ENCODE measurements around the gene ITGAE. TPM values are rescaled to one million over a fixed set of nuclear protein-coding genes. Genes with fewer than 3 reads are reported as not detected.
A peak's percentile ranks its signal among the peaks of the same experiment; 100 is the strongest.

ITGAE gene
- total and polyA plus RNA-seq, 12 donors, result 4.9 to 85.4 (median 33.7) TPM

DNA sequence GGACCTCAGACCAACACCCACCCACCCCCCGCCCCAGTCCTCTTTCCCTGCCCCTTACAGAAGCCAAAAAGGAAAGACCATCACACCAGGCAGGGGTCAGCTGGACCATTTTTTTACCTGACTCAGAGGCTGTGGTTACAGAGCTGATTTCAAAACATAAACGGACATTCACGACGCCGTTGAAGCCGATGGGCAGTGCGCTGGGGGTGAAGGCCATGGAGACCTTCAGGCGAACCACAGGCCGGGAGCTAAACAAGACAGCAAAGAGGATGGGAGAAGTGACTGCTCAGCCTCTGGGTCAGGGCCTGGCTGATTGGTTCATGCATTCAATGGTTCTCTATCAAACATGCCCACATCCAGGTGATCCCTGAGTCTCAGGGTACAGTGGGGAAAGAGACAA, 53.2 kb downstream of the ITGAE start:
- intact Hi-C loops (cut with DNase I), result no loop called here
- 46 to 70% (median 55%) methylated on average over 2 to 9 of the region's 9 CpGs for WGBS, 4 donors

GRCh38 chr17:3745071-3745470, 55.9 kb downstream of the ITGAE start:
- intact Hi-C loops (cut with DNase I), result no loop called here
- Histone ChIP-seq H3K4me1 (replicated peaks in 1 of 2) (no peaks in the 10 kb centered on the region), H3K27me3 (no peaks in the 10 kb centered on the region), H3K36me3 (replicated peaks in 1 of 2) (no peaks in the 10 kb centered on the region), H3K4me3 (no peak overlapping the region), H3K27ac (no peak overlapping the region), H3K9me3 (replicated peaks in 1 of 3) (no peaks in the 10 kb centered on the region)
- TF ChIP-seq CTCF (IDR thresholded peaks at IDR 0.05) (no peak), POLR2A (IDR thresholded peaks at IDR 0.05) (no peak)
- DNase-seq, result no peak
- 74 to 81% (median 80%) methylated on average over 10 of the region's 10 CpGs for WGBS, 4 donors

More for the DNA sequence above, 53.2 kb downstream of the ITGAE start:
- H3K36me3 ChIP-seq (replicated peaks in 1 of 2), result no peaks in the 10 kb centered on the region
- H3K27ac ChIP-seq, result no peak overlapping the region
- no peaks in the 10 kb centered on the region for H3K9me3 ChIP-seq (replicated peaks in 1 of 3)
- no peaks in the 10 kb centered on the region for H3K27me3 ChIP-seq
- DNase-seq, result peak in 2 of 7 donors; percentile 35 to 54
- H3K4me1 ChIP-seq (replicated peaks in 1 of 2), result no peaks in the 10 kb centered on the region
- H3K4me3 ChIP-seq, result no peak overlapping the region
- TF ChIP-seq CTCF (IDR thresholded peaks at IDR 0.05) (no peak), POLR2A (IDR thresholded peaks at IDR 0.05) (no peak)

DNA sequence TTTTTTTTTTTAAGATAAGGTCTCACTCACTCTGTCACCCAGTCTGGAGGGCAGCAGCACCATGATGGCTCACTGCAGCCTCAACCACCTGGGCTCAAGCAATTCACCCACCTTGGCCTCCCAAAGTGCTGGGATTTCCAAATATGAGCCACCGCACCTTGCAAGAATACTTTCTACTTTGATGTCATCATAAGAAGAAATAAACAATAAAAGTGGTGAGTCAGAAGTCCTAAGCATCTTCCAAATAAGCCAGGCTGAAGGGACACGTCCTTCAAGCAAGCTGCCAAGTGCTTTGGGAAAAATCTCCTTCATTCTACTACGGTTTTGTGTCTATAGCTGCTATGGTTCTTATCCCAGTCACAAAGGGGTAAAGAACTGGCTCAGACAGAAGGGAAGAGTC, 57.0 kb downstream of the ITGAE start:
- Histone ChIP-seq H3K9me3 (replicated peaks in 1 of 3) (no peaks in the 10 kb centered on the region), H3K4me3 (no peak overlapping the region)

GRCh38 chr17:3740611-3741073, 60.3 kb downstream of the ITGAE start:
- DNase-seq, result no peak
- no peaks in the 10 kb centered on the region for H3K36me3 ChIP-seq (replicated peaks in 1 of 2)
- TF ChIP-seq POLR2A (IDR thresholded peaks at IDR 0.05) (no peak), CTCF (IDR thresholded peaks at IDR 0.05) (no peak)
- no peak overlapping the region for H3K27ac ChIP-seq
- no peaks in the 10 kb centered on the region for H3K27me3 ChIP-seq
- no peaks in the 10 kb centered on the region for H3K4me1 ChIP-seq (replicated peaks in 1 of 2)
- no peaks in the 10 kb centered on the region for H3K9me3 ChIP-seq (replicated peaks in 1 of 3)
- no peak overlapping the region for H3K4me3 ChIP-seq
- WGBS, 4 donors, result 62 to 71% (median 65%) methylated on average over 14 of the region's 14 CpGs
- intact Hi-C loops (cut with DNase I), result no loop called here

More for the DNA sequence above, 57.0 kb downstream of the ITGAE start:
- TF ChIP-seq POLR2A (IDR thresholded peaks at IDR 0.05), result no peak
- TF ChIP-seq CTCF (IDR thresholded peaks at IDR 0.05), result no peak
- intact Hi-C loops (cut with DNase I), result no loop called here
- no peak for DNase-seq
- H3K36me3 ChIP-seq (replicated peaks in 1 of 2), result no peaks in the 10 kb centered on the region
- 45 to 54% (median 46%) methylated on average over 3 of the region's 3 CpGs for WGBS, 4 donors
- no peaks in the 10 kb centered on the region for H3K27me3 ChIP-seq
- no peaks in the 10 kb centered on the region for H3K4me1 ChIP-seq (replicated peaks in 1 of 2)
- H3K27ac ChIP-seq, result no peak overlapping the region
